Fibroblast of skin of left biceps (primary cell): ENCODE measurements around the gene ZFPM1.

ENCODE experiments used
- DNase-seq, 2 experiments: peaks; one replicate each; pipeline ENCODE4 v3.0.0-alpha.2; 2013; ENCODE audit warnings: low read depth in 2 of 2

The ZFPM1 gene

GRCh38 chr16:88433632-88434352 lies 19.3 kb upstream of the ZFPM1 start:
- DNase-seq = no peak

- no peak for DNase-seq
Observed at GRCh38 chr16:88434353-88434690, 18.8 kb upstream of the ZFPM1 start.

GRCh38 chr16:88434746-88435145 lies 18.3 kb upstream of the ZFPM1 start:
- no peak for DNase-seq

DNA sequence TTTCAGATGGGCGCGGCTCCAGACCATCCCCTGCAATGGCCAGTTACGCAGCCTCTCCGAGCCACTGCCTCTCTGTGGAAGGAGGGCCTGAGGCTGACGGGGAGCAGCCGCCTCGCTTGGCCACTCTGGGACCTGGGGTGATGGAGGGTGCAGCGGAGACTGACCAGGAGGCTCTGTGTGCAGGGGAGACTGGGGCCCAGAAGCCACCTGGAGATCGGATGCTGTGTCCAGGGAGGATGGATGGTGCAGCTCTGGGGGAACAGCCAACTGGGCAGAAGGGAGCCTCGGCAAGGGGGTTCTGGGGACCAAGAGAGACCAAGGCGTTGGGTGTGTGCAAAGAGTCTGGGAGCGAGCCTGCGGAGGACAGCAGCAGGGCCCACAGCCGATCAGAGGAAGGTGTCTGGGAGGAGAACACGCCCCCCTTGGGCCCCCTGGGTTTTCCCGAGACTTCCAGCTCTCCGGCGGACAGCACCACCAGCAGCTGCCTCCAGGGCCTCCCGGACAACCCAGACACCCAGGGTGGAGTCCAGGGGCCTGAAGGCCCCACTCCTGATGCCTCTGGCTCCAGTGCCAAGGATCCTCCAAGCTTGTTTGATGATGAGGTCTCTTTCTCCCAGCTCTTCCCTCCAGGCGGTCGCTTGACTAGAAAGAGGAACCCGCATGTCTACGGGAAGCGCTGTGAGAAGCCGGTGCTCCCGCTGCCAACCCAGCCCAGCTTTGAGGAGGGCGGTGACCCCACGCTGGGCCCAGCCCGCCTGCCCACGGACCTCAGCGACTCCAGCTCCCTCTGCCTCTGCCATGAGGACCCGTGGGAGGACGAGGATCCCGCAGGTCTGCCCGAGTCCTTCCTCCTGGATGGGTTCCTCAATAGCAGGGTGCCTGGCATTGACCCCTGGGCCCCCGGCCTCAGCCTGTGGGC lies 17.4 kb upstream of the ZFPM1 start:
- DNase-seq = no peak

DNA sequence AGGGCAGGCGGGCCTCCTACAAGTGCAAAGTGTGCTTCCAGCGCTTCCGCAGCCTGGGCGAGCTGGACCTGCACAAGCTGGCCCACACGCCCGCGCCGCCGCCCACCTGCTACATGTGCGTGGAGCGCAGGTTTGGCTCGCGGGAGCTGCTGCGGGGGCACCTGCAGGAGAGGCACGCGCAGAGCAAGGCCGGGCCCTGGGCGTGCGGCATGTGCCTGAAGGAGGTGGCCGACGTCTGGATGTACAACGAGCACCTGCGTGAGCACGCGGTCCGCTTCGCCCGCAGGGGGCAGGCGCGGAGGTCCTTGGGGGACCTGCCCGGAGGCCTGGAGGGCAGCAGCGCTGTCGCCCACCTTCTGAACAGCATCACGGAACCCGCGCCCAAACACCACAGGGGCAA lies 16.3 kb upstream of the ZFPM1 start:
- DNase-seq = no peak

DNA sequence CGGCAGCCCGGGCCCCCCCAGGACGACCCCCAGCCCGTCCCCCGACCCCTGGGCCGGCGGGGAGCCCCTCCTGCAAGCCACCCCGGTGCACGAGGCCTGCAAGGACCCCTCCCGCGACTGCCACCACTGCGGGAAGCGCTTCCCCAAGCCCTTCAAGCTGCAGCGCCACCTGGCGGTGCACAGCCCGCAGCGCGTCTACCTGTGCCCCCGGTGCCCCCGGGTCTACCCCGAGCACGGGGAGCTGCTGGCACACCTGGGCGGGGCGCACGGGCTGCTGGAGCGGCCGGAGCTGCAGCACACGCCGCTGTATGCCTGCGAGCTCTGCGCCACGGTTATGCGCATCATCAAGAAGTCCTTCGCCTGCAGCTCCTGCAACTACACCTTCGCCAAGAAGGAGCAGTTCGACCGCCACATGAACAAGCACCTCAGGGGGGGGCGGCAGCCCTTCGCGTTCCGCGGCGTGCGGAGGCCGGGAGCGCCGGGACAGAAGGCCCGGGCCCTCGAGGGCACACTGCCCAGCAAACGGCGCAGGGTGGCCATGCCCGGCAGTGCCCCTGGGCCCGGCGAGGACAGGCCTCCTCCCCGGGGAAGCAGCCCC lies 15.6 kb upstream of the ZFPM1 start:
- no peak for DNase-seq

GRCh38 chr16:88438084-88438870 lies 14.8 kb upstream of the ZFPM1 start:
- DNase-seq = no peak

DNA sequence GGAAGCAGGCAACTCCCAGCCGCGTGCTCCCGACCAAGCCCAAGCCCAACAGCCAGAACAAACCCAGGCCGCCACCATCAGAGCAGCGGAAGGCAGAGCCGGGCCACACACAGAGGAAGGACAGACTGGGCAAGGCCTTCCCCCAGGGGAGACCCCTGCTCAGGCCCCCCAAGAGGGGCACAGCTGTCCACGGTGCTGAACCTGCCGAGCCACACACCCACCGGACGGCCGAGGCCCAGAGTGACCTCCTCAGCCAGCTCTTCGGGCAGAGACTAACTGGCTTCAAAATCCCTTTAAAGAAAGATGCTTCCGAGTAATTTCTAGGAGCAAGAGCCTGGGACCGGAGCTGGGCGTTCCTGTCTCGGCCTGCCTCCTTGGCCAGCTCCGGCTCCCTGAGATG lies 14.1 kb upstream of the ZFPM1 start:
- DNase-seq = no peak

- no peak for DNase-seq
Observed at GRCh38 chr16:88439706-88440105, 13.4 kb upstream of the ZFPM1 start.

DNA sequence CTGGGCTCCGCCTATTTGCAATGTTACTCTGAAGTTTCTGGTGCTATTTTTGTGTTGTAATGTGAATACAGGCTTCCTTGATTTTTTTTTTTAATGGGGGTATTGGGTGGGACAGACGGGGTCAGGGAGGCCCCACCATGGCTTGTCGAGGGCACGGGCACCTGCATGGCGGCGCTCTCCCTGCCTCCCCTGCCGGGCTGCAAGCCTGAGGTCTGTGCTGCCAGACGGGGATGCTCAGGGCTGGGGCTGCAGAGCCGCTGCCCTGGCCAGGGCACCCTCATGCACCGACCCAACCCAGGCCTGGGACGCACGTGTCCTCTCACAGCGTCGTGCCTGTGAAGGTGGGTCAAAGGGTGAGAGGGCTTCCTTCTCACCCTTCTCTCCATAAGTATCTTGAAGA lies 13.0 kb upstream of the ZFPM1 start:
- no peak for DNase-seq

GRCh38 chr16:88440686-88441405 lies 12.2 kb upstream of the ZFPM1 start:
- no peak for DNase-seq

- DNase-seq = no peak
Observed at GRCh38 chr16:88441460-88441859, 11.6 kb upstream of the ZFPM1 start.

DNA sequence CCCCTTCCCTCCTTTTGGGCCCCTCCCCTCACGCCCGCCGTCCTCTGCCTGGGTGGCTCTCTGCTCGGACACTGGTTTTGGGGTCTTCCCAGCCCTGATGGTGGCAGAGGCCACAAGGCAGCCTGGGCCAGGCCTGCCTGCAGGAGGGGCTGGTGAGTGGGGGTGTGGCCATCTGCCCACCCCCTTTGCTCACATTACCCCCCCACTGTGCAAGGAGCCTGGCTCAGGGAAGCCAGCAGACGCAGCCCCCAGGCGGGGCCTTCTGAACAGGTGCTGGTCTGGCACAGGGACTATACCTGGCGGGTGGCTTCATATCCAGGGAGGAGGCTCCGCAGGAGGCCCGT lies 10.7 kb upstream of the ZFPM1 start:
- no peak for DNase-seq

GRCh38 chr16:88442727-88443576 lies 10.1 kb upstream of the ZFPM1 start:
- no peak for DNase-seq

DNA sequence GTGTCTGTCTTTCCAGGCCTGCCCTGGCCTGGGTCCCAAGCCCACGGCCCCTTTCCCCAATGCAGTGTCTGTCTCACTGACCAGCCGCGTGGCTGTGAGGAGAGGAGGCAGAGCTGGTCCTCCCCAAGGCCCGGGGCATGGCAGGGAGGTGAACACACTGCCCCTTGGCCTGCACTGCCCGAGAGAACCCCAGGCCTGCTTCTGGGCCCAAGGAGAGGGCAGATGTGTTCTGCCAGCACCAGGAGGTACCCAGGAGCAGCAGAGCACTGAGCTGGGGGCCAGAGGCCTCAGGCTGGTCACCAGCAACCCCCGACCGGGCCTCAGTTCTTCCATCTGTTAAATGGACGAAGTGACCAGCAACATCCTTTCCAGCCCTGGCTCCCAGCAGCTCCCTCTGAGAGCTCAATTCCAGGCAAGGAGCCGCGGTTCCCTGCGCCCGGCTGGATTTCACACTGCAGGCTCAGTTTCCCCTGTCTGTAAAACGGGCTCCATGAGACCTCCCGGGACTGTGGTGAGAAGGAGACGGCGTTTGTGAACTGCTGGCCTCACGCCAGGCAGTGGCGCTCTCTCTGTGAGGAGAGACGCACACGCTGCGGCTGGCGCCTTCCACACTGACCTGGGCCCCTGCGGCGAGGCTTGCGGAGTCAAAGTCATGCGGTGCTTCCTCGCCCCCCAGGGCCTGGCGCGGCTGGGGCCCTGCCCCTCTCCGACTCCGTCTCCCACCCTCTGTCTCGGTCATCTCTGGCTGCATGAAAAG lies 8.1 kb upstream of the ZFPM1 start:
- no peak for DNase-seq

- no peak for DNase-seq
Observed at GRCh38 chr16:88445583-88445960, 7.5 kb upstream of the ZFPM1 start.

DNA sequence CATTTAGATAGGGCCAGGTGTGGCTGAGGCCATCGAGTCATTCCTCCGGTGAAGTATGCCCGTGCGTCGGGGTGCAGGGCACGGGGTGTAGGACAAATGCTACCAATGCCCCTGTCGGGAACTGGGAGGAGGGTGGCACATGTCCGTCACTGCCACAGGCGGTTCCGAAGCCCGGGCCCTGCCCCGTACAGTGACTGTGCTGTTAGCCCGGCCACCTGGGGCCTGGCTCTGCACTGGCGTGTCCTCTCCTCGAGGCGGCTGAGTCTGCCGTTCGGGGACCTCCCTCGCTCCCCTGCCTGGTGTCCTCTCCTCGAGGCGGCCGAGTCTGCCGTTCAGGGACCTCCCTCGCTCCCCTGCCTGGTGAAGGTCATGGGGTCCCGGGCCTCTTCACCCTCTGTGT lies 7.0 kb upstream of the ZFPM1 start:
- no peak for DNase-seq

GRCh38 chr16:88446736-88447135 lies 6.3 kb upstream of the ZFPM1 start:
- no peak for DNase-seq

GRCh38 chr16:88447881-88448280 lies 5.2 kb upstream of the ZFPM1 start:
- DNase-seq = no peak
